Measurements from ENCODE around the gene ZNF648.
A peak's percentile ranks its signal among the peaks of the same experiment; 100 is the strongest.
"Not testable (repeated sequence)": the region's sequence is repeated elsewhere in the genome, so short reads cannot be mapped to it uniquely, and the experiment has no call there.

The ZNF648 gene, protein sequence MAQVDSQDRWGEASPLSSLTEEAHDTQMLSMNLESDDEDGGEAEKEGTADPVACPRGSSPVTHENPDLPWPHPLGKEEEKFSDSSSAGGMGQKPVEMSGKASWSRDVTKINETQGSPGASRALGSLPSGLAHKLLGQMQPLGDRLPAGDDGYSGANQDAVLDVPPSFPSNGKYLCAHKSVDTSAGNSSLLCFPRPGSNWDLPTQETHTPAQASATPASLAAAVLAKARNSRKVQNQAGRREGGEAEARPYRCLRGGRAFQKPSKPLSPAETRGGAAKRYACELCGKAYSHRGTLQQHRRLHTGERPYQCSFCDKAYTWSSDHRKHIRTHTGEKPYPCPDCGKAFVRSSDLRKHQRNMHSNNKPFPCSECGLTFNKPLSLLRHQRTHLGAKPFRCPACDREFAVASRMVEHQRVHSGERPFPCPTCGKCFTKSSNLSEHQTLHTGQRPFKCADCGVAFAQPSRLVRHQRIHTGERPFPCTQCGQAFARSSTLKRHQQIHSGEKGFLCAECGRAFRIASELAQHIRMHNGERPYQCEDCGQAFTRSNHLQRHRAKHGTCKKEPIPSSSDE

DNA sequence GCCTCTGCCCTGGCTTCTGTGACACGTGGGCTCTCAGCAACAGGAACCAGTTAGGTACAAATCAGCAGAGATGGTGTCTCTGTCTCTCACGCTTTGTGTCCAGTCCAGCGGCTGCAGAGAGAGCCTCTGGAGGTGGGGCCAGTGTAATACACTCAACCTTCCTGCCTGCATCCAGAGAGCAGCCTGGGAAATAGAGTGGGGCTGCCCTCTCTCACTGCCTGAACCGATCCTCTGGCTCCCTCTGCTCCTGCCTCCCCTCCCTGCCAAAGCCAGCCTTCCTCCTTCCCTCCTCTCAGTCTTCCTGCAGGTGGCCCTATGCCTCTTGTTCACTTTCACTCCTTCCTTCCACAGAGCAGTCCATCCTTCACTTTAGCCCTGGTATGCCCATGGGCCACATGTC is at the start of gene ZNF648:
Gene ZNF648 (minus strand): TSS at position 119 of the 400 bp plus-strand sequence. CDS start 3,702 bp downstream, outside the sequence.
- no peak for DNase-seq (ENCODE audit: low spot score)

GRCh38 chr1:182110635-182111034 is 49.1 kb upstream of the ZNF648 start:
- no peak for DNase-seq (ENCODE audit: low spot score)

DNA sequence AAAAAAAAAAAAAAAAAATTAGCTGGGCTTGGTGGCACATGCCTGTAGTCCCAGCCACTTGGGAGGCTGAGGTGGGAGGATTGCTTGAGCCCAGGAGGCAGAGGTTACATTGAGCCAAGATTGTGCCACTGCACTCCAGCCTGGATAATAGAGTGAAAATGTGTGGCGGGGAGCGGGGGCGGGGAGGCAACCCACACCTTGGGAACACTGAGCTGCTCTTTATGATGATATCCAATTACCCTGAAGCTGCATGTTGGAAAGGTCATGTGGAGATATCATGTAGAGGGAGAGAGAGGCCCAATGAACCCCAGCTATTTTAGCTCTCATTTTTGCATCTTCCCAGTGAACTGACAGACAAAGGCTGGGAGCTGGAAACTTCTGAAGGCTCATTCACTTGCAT is 48.3 kb upstream of the ZNF648 start:
- DNase-seq (ENCODE audit: low spot score): no peak

- no peak for DNase-seq (ENCODE audit: low spot score)
Observed at GRCh38 chr1:182107209-182107608, 45.7 kb upstream of the ZNF648 start.

DNA sequence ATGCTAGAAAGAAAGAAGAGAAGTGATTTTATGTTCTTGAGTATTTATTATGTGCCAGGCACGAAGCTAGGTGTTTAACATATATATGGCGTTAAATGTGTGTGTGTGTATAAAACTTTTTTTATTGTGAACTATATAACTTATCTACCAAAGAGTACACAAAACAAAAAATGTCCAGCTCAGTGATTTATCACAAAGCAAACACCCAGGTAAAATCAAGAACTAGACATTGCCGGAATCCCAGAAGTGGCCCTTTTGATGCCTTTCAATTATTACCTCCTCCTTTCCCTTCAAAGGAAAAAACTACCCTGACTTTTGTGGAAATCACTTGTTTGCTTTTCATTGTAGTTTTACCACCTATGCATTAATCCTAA is 40.5 kb upstream of the ZNF648 start:
- no peak for DNase-seq (ENCODE audit: low spot score)

- DNase-seq (ENCODE audit: low spot score): no peak
Observed at GRCh38 chr1:182101415-182102042, 40.0 kb upstream of the ZNF648 start.

GRCh38 chr1:182098301-182098700 is 36.8 kb upstream of the ZNF648 start:
- no peak for DNase-seq (ENCODE audit: low spot score)

GRCh38 chr1:182095946-182096345 is 34.4 kb upstream of the ZNF648 start:
- DNase-seq (ENCODE audit: low spot score): no peak

- not testable (repeated sequence) for DNase-seq (ENCODE audit: low spot score)
Observed at GRCh38 chr1:182094514-182095005, 33.0 kb upstream of the ZNF648 start.

DNA sequence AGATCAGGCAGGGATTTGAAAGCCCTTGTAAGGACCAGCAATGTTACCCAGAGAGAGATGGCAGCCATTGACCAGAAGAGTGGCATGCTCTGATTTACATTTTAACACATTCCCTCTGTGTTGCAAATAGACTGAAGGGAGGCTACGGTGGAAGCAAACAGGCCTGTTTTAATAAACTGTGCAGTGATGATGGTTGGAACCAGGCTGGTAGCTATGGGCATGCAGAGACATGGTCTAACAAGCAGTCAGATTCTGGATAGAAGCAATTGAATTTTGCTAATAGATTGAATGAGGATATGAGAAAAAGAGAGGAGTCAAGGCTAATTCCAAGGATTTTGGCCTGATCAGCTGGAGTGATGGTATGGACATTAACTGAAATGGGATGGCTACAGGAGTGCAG is 32.3 kb upstream of the ZNF648 start:
- DNase-seq (ENCODE audit: low spot score): no peak

- DNase-seq (ENCODE audit: low spot score): no peak
Observed at GRCh38 chr1:182092336-182092735, 30.8 kb upstream of the ZNF648 start.

DNA sequence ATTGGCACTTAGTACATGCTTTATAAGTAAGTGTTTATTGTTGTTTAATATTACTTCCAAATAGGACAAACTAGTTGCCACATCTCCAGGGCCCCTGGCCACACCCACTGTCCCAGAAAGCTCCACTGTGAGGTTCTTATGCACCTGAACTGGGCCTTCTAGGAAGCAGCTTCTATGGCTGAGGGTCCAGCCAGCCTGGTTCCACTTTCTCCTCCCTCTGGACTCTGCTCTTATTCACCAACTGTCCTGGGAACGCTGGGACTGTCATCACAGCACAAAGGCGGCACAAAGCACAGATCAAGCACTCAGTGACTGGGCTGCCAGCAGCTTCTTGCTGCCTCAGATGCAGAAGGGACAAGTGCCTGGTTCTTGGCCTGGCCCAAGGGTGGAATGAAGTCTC is 29.6 kb upstream of the ZNF648 start:
- no peak for DNase-seq (ENCODE audit: low spot score)

DNA sequence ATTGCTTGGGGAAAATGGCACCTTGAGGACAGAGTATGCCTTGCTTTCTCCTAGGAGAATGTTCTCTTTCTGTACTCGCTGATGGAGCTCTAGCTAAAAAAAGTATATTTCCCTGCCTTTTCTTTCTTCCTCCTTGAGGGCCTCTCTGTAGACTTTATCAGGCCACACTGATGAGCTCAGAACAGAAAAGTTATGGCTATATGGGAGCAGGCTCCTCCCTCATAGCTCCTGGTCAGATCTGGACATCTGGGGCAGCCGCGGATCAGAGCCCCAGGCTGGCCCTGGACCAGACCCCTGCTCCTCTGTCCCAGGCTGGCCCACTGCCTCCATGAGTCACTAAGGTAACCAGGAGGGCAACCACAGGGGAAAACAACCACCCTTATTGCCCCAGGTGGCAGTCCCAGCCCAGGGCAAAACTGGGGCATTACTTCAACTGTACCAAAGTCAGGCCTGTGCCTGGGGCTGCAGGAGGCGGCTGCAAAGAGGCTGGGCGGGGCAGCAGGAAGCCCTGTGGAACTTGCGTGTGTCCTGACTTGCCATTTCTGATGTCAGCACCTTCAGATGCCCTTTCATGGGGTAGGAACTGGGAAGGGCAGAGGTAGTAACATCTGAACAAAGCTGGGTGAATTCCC is 26.3 kb upstream of the ZNF648 start:
- peak; percentile 6 for DNase-seq (ENCODE audit: low spot score)

- DNase-seq (ENCODE audit: low spot score): peak; percentile 10
Observed at GRCh38 chr1:182087304-182087703, 25.8 kb upstream of the ZNF648 start.

GRCh38 chr1:182086620-182087019 is 25.1 kb upstream of the ZNF648 start:
- no peak for DNase-seq (ENCODE audit: low spot score)

GRCh38 chr1:182086136-182086535 is 24.6 kb upstream of the ZNF648 start:
- DNase-seq (ENCODE audit: low spot score): no peak

- DNase-seq (ENCODE audit: low spot score): no peak
Observed at GRCh38 chr1:182085726-182086125, 24.2 kb upstream of the ZNF648 start.

- DNase-seq (ENCODE audit: low spot score): peak; percentile 76
Observed at GRCh38 chr1:182084487-182085316, 23.2 kb upstream of the ZNF648 start.

GRCh38 chr1:182083851-182084486 is 22.5 kb upstream of the ZNF648 start:
- no peak for DNase-seq (ENCODE audit: low spot score)

- DNase-seq (ENCODE audit: low spot score): peak; percentile 44
Observed at GRCh38 chr1:182080955-182081582, 19.6 kb upstream of the ZNF648 start.

DNA sequence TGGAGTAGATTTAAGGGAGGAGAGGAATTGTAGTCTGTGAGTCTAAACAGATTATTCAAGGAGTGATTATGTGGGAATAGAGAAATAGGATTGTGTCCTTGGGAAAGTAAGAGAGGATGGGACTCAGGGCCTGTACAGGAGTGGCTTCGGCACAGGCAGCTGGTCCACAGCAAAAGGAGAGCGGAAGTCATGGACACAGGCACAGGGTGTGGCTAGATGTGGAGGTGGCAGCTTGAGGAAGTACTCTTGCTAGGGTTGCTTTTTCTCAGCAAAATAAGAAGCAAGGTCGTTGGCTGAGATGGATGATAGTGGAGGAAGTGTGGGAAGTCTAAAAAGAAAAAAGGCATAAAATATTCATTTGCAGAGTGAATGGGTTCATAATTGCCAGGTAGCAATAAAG is 18.5 kb upstream of the ZNF648 start:
- DNase-seq (ENCODE audit: low spot score): no peak
